LNCAP (cell line): ENCODE measurements around the gene FAS.
A peak's percentile ranks its signal among the peaks of the same experiment; 100 is the strongest.

Source experiments
- CTCF ChIP-seq: fragments of 450-650 bp; IDR thresholded peaks from 2 replicates; pipeline ENCODE4 v1.5.1; 2017; ENCODE audit warnings: mild to moderate bottlenecking

FAS gene

GRCh38 chr10:88980247-88980646 is 10.4 kb upstream of the FAS start:
- no peak for TF ChIP-seq CTCF

DNA sequence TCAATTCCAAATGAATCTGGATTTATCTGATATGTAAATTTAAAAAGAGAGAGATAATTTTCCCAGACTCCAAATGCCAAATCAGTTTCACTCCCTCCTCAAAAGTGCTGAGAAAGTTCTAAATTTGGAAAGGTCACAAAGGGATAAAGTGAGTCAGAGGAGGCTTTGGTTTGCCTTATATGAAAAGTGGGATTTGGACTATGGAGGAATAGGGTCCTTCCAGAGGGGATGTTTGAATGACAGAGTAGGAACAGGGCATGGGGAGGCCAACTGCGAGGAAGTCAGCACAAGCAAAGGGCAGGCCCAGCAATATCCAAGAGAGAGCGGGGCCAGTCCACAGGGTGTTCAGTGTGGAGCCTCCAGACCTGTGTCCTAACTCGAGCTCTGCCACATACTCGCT is 9.8 kb upstream of the FAS start:
- TF ChIP-seq CTCF, result no peak

GRCh38 chr10:88981435-88981834 is 9.2 kb upstream of the FAS start:
- TF ChIP-seq CTCF, result no peak

DNA sequence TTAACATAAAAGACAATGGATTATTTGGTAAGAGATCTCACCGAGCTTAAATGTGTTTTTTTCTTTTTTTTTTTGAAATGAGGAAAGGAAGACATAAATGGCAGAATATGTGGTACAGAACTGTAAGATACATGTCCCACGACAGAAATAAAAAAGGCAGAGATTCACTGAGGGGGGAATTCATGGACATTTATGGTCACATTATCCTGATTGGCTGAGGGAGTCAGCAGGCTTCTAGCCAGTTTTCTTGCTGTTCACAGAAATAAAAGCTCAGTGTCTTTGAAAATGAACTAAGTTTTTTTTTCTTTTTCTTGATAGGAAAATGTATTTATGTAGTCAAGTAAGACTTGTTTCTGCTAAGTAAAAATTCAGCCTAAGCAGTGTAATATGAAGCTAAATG is 8.2 kb upstream of the FAS start:
- no peak for TF ChIP-seq CTCF

- TF ChIP-seq CTCF, result no peak
These were observed 7.4 kb upstream of the FAS start for GRCh38 chr10:88983206-88983605.

DNA sequence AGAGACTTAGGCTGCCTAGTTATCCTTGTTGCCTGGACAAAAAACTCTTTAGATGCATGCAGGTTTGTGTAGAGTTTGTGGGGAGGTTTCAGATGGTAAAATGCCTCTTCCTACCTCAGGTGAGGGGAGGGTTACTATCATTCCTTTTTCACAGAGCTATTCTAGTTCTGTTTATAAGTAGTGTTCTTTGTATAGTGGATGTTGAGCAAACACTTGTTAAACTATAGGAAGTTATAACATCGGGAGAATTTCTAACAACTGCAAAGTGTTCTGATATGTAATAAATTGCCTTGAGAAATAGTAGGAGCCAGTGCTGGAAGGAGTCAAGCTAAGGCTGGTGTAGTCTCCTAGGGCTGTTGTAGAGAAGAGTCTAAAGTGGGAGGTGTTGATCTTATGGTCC is 6.7 kb upstream of the FAS start:
- no peak for TF ChIP-seq CTCF

GRCh38 chr10:88984525-88984924 is 6.1 kb upstream of the FAS start:
- TF ChIP-seq CTCF, result no peak

DNA sequence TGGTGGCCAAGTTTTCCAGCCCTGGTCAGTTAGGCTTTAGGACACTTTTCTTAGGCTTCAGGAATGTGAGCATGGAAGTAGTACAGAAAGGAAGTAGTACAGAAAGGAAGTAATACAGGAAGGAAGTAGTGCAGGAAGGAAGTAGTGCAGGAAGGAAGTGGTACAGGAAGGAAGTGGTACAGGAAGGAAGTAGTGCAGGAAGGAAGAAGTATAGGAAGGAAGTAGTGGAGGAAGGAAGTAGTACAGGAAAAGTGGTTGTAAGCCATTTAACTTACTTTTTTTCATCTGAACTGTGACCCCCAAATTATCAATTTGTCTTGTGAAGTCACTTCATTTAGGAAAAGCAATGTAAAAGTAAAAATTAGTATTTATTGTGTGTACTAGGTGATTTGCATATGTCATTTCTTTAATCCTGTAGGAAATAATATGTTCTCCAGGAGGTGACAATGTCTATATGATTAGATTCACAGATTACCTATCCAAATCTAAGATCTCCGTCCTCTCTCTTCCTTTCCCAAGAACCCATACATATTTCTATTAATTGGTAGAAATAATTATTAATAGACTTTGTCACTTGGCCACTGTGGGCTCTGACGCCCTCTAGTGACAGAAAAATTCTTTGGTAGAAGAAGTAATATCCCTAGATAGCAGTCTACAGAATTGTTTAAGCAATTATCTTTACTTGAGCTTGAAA is 3.9 kb upstream of the FAS start:
- peak; percentile 59 for TF ChIP-seq CTCF
